HL-60 (cell line): ENCODE measurements around the gene HMGB1.

ENCODE experiments used
- CTCF ChIP-seq: IDR thresholded peaks from one replicate; pipeline ENCODE4 v1.5.1; 2011; ENCODE audit warnings: low read length, control low read depth, inconsistent platforms; ENCODE audit not compliant: insufficient read depth
- GABPA ChIP-seq: IDR thresholded peaks from 2 replicates; pipeline ENCODE4 v1.6.1; 2012; ENCODE audit warnings: low read depth
- POLR2AphosphoS5 ChIP-seq: IDR thresholded peaks from 2 replicates; pipeline ENCODE4 v1.6.1; 2012; ENCODE audit warnings: low read depth
- REST ChIP-seq: IDR thresholded peaks from 2 replicates; pipeline ENCODE4 v1.6.1; 2012; ENCODE audit warnings: low read depth; ENCODE audit not compliant: insufficient replicate concordance

DNA sequence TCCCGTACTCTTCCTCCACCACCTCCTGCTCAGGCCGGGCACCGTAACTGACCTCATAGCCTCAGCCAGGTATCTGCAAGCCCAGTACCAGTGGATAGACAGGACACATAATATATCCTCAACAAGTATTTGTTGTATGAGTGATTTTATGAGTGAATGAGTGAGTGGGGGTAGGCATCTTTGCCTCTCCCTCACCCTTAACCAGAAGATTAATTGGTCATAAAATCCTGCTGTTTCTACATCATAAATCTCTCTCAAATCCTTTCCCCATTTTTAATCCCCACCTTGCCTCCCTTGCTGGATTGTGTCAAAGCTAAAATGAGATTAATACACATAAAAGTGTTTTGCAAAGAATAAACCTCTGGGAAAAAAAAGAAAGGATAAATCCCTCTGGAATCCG, 44.4 kb upstream of the HMGB1 start:
- TF ChIP-seq CTCF, result no peak
- TF ChIP-seq REST, result no peak
- TF ChIP-seq GABPA, result no peak
- TF ChIP-seq POLR2AphosphoS5, result no peak
